NCI-H524 (cell line): ENCODE results near the gene NLGN2.
"Not testable (repeated sequence)": the region's sequence is repeated elsewhere in the genome, so short reads cannot be mapped to it uniquely, and the experiment has no call there.

Source experiments
- DNase-seq, 2 experiments: peaks; one replicate each; lab custom pipeline; 2025; lab: John Stamatoyannopoulos, UW

The NLGN2 gene

GRCh38 chr17:7407485-7408251 is at the start of gene NLGN2:
NLGN2 (plus strand) TSS chr17:7407845; CDS start chr17:7408256, 411 bp downstream.
- DNase-seq, result no peak

- DNase-seq, result no peak
Observed at GRCh38 chr17:7361906-7362305, 45.7 kb upstream of the NLGN2 start.

- no peak for DNase-seq
Observed at GRCh38 chr17:7363311-7363710, 44.3 kb upstream of the NLGN2 start.

GRCh38 chr17:7365963-7366362 is 41.7 kb upstream of the NLGN2 start:
- DNase-seq, result not testable (repeated sequence)

GRCh38 chr17:7367083-7367482 is 40.6 kb upstream of the NLGN2 start:
- DNase-seq, result no peak

- DNase-seq, result no peak
Observed at GRCh38 chr17:7367918-7368598, 39.6 kb upstream of the NLGN2 start.

- DNase-seq, result not testable (repeated sequence)
Observed at GRCh38 chr17:7368599-7368994, 39.0 kb upstream of the NLGN2 start.

- DNase-seq, result no peak
Observed at GRCh38 chr17:7369825-7370224, 37.8 kb upstream of the NLGN2 start.

GRCh38 chr17:7370853-7371252 is 36.8 kb upstream of the NLGN2 start:
- no peak for DNase-seq

GRCh38 chr17:7374353-7374752 is 33.3 kb upstream of the NLGN2 start:
- DNase-seq, result no peak

GRCh38 chr17:7379134-7379533 is 28.5 kb upstream of the NLGN2 start:
- no peak for DNase-seq

GRCh38 chr17:7380321-7380720 is 27.3 kb upstream of the NLGN2 start:
- DNase-seq, result no peak

- DNase-seq, result no peak
Observed at GRCh38 chr17:7380855-7381683, 26.6 kb upstream of the NLGN2 start, which contains the start of gene TNK1. TNK1 (plus strand) TSS chr17:7381089; CDS start chr17:7382927, 1,838 bp downstream.

GRCh38 chr17:7382901-7383300 is 24.7 kb upstream of the NLGN2 start:
- DNase-seq, result no peak

- DNase-seq, result no peak
Observed at GRCh38 chr17:7383371-7383741, 24.3 kb upstream of the NLGN2 start.

GRCh38 chr17:7383742-7384488 is 23.7 kb upstream of the NLGN2 start:
- DNase-seq, result no peak

- no peak for DNase-seq
Observed at GRCh38 chr17:7384489-7385081, 23.1 kb upstream of the NLGN2 start.

- no peak for DNase-seq
Observed at GRCh38 chr17:7388856-7389255, 18.8 kb upstream of the NLGN2 start.

GRCh38 chr17:7389924-7390910 is 17.4 kb upstream of the NLGN2 start:
- no peak for DNase-seq

GRCh38 chr17:7391307-7391706 is 16.3 kb upstream of the NLGN2 start:
- DNase-seq, result no peak
